NK-92 treated with Interleukin-12 subunit alpha and Interleukin-12 subunit beta, amount 100 ng/mL, for 24 hours (cell line): ENCODE data around the gene MIF.
"Not testable (repeated sequence)": the region's sequence is repeated elsewhere in the genome, so short reads cannot be mapped to it uniquely, and the experiment has no call there.

Experiments used
- DNase-seq: peaks from one replicate; lab custom pipeline; 2025; lab: John Stamatoyannopoulos, UW

Gene MIF

DNA sequence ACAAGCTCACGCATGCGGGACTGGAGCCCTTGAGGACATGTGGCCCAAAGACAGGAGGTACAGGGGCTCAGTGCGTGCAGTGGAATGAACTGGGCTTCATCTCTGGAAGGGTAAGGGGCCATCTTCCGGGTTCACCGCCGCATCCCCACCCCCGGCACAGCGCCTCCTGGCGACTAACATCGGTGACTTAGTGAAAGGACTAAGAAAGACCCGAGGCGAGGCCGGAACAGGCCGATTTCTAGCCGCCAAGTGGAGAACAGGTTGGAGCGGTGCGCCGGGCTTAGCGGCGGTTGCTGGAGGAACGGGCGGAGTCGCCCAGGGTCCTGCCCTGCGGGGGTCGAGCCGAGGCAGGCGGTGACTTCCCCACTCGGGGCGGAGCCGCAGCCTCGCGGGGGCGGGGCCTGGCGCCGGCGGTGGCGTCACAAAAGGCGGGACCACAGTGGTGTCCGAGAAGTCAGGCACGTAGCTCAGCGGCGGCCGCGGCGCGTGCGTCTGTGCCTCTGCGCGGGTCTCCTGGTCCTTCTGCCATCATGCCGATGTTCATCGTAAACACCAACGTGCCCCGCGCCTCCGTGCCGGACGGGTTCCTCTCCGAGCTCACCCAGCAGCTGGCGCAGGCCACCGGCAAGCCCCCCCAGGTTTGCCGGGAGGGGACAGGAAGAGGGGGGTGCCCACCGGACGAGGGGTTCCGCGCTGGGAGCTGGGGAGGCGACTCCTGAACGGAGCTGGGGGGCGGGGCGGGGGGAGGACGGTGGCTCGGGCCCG is at the start of gene MIF:
Gene MIF (plus strand): TSS at position 439 of the 765 bp plus-strand sequence. CDS start 92 bp downstream, at position 531.
- peak; percentile 90 for DNase-seq

DNA sequence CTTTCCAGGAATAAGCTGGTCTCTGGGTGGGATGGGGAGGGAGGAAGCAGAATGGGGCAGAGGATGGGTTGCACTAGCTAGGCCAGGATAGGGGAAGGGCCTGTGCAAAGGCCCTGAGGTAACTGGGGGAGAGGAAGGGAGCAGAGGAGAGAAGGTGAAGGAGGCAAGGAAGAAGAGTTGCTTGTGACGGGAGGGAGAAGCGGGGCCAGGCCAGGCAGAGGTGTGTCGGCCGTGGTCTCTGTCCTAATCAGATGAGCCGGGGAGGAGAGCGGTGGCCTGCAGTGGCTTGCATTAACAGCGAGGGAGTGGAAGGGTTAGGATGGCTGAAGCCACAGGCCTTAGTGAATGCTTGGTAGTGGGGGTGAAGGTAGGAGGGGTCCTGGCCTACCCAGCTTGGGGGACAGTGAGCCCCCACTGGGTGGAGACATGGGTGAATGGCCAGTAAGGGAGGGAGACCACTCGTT is 49.4 kb upstream of the MIF start:
- DNase-seq = no peak

DNA sequence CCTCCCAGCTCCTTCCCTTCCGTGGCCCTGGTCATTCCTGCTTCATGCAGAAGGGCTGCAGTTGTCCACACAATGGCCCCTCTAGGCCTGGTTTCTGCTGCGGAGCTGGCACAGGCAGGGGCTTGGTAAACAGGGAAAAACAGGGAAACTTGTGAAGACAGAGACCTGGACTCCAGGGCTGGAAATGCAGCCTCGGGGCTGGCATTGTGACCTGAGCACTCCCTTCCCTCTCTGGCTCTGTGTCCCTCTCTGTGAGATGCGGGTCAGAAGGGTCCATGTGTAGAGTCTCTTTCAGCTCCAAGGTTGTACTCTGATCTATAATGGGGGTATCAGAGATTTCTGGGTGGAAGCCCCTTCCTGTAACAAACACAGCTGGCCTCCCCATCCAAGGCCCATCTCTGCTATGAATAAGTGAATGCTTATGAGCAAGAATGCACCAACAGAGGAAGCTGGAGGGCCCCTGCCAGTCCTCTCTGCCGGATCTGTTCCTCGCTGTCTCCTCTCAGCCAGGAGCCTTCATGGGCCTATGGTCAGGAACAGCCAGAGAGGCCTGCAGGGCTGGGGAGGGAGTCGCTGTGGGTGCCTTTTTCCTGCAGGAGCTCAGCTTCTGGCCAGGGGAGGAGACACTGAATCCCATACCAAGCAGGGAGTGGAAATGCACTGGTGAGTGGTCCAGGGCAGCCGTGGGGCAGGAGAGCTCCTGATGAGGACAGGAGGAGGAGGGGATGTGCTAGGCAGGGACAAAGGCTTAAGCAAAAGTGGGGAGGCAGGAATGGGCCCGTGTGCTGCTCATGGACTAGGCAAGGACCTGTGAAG is 48.7 kb upstream of the MIF start:
- no peak for DNase-seq

DNA sequence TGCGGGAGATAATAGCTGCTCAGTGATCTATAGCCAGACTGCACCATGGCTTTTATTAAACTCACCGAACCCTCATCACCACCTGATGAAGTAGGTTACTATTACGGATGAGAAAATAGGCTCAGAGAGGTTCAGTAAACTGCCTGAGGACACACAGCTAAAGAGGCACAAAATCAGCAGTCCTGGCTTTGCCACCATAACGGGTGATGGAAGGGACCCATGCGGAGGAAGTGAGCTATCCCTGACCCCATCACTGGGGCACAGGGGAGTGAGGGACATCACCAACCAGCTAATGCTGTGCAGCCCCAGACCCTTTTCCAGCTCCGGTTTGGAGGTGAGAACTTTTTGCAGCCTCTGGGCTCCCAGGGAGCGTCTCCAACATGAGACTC is 48.1 kb upstream of the MIF start:
- no peak for DNase-seq

DNA sequence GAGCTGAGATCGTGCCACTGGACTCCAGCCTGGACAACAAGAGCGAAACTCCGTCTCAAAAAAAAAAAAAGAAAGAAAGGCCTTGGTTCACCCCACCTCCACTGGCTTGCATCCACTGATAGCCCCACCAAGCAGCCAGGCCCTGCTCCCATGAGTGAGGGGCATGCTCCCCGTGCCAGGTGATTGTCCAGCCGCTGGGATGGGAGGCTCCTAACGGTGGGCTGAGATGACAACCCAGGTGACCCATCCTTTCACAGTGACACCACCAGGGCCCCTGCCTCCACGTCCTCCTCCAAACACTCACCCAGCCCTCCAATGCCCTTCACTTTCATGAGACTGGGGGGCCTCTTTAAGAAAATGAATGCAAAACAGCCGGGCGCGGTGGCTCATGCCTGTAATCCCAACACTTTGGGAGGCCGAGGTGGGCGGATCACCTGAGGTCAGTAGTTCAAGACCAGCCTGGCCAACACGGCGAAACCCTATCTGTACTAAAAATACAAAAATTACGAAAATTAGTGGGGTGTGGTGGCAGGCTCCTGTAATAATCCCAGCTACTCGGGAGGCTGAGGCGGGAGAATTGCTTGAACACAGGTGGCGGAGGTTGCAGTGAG is 46.8 kb upstream of the MIF start:
- no peak for DNase-seq

DNA sequence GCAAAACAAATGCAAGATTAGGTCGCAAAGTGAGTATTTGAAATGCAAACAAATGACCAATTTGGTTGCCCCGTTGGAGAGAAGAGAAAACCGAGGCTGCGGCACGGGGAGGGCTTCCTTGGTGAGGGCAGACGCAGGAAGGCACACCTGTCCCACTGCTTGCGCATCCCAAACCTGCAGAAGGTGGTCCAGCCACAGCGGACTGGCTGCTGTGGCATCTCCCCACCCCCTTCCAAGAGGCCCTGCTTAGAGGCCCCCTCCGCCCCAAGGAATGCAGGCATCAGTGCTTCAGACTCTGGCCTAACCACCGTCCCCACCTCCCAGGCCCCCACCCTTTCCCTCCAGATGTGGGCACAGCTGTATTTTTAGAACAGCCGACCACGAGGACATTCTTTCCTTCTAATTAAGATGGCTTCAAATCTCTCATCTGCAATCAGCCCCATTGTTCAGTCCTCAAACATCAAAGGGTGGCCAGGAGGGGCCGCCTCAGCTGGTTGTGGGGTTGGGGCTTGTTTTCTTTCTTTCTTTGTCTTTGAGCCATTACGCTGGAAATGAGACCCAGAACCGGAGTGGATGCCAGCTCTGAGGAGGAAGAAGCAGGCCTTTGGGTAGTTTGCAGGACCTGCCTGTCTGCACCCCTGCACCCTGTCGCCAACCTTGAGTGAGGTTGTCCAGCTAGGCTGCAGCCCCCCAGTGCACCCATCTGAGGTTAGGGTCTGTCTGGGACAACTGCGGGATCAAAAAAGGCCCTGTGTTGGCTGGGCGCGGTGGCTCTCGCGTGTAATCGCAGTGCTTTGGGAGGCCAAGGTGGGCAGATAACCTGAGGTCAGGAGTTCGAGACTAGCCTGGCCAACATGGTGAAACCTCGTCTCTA is 46.0 kb upstream of the MIF start:
- no peak for DNase-seq

DNA sequence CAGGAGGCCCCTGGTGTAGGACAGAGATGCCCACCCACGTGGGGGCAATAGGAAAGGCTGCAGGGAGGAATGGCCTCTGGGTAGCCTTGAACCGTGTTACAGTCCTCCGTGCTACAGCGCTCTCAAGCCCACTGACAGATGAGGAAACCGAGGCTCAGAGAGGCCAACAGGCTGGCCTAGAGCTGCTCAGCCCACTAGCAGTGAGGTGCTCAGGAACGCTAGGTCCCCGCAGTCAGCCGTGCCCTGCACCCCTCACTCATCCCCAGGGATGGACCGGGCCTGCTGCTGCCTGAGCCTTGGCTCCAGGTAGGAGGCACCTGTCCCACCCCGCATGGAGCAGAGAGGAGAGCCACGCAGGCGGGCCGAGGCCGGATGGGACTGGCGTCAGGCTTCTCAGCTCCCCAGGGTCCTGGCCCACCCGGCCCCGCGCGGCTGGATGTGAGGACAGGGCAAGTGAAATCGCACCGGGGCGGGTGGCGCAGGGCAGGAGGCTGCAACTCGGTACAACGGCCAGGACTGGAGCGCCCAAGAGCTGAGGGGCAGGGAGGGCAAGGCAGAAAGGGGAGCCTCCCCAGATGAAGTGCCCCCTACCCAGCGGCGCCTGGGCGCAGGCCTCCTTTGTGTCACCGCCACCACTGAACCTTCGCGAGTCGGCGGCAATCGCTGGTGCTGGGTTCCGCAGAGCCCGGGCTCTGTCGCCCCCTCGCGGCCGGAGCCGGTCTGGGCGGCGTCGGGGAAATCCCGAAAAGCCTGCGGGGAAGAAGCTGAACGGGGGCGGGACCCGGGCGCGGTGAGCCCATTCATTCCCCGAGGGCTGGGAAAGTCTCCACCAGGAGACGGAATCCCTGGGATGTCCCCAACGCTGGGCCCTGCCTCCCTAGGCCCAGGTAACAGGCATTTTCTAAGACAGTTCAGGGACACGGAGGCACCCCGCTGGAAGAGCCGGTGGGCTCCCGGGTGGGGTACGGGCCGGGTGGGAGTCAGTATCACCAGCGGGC is 44.9 kb upstream of the MIF start:
- peak; percentile 56 for DNase-seq

DNA sequence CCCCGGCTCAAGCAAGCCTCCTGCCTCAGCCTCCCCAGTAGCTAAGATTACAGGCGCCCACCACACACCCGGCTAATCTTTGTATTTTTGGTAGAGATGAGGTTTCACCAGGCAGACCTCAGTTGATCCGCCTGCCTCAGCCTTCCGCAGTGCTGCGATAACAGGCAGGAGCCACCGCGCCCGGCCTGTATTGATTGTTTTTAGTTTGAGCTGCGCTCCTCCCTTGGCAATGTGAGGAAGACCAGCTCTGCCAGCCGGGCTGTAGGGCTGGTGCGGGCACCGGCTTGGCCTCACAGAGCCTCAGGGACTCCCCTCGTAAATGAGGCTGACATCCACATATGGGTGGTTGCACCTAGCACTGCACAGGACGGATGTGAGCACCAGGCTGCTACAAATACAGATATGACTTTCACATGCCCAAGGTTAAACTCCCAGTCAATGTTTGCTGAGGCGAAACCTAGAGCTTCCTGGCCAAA is 44.0 kb upstream of the MIF start:
- DNase-seq = no peak

DNA sequence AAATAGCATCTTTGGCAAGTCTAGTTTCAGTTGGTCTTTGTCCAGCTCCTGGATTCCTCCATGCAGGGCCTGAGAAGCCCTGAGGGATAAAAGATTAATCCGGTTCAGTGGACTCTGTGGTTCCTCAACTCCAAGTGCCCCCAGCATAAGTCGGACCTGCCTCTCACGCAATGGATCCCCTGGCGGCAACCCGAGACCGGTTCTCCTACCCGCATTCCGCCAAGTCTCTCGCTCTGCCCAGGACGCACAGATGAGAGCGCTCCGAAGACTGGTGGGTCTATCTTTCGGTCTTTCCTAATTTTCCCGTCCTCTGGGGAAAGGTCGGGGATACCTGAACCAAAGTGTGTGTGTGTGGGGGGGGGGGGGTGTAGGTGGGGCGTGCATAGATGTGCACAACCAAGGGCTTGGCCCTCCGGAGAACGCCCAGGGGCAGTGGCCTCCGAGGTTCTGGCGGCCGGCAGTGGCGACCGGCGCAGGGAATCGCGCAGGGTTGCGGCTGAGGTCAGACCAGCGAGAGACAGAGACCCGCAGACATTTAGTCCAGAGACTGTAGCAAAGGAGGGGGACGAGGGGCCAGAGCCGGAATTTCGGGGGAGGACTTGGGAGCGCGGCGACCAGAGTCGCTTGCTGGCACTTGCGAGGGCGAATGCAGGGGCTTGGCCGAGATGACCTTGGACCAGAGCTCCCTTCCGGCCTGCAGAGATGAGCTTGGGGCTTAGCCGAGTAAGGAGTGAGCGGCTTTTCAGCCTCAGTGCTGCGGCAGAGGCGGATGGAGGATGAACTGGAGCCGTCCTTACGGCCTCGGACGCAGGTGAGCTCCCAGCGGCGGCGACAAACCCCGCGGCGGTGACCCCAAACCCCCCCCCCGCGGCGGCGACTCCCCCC is 37.2 kb upstream of the MIF start:
- DNase-seq = no peak

DNA sequence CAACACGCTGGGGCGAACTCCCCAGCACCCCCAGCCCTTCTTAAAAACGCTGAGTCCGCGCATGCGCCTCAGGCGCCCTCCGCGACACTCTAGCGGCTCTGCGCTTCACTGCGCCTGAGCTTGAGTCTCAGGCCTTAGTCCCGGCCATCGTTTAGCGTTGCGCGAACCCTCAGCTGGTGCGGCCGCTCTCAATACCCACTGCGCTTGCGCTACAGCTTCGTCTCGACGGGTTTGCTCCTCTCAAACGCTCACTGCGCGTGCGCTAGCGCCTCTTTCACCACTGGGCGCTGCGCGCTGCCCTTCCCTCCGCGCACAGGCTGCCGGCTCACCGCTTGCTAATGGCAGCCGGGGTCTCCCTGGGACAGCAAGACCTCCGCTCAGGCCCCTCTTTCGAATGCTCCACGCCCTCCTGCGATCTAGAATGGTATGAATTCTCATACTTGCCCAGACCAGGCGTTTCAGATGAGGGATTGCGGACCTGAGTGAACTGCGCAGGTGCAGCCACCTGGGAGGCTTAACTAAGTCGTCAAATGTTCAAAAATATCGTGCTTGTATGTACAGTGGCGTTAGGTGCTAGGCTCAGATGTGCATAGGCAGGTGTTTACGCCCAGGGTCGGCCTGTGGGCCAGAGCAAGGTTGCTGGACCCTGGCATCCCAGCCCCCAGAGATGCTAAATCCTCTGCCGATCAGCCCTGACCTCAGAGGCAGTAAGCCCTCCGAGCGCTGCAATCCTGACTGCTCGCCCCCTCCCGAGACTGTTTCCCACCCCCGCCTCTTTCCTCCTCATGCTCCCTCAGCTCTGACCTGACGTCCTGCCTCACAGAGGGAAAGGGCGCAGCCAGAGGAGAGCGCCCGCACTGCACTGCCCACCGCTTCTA is 36.3 kb upstream of the MIF start, which contains the start of gene SLC2A11:
Gene SLC2A11 (plus strand): TSS at position 270 of the 878 bp plus-strand sequence. CDS start 125 bp downstream, at position 395.
- DNase-seq = peak; percentile 91

DNA sequence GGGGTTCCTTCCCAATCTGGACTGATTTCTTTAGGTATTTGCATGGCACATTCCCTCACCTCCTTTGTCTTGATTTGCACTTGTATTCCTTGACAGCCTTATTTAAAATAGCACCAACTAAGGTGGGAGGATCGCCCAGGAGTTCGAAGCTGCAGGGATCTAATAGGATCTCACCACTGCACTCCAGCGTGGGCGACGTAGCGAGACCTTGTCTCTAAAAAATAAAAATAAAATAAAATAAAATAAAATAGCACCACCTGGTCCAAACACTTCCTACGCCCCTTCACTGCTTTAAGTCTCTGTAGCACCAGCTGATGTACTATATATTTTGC is 35.7 kb upstream of the MIF start:
- no peak for DNase-seq

DNA sequence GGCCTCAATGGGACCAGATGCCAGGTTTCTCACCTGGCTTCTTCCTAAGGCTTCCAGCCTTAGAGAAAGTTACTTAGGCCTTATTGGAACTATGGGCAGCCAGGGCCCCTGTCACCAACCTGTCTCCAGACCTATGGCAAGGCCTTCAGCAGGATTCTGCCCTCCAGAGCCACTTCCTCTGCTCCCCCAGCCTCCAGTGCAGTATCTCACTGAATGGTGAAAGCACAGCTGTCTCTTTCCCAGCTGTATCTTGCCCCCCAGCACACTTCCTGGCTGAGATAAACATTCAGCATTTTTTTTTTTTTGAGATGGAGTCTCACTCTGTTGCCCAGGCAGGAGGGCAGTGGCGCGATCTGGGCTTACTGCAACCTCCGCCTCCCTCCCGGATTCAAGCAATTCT is 35.0 kb upstream of the MIF start:
- DNase-seq = no peak

DNA sequence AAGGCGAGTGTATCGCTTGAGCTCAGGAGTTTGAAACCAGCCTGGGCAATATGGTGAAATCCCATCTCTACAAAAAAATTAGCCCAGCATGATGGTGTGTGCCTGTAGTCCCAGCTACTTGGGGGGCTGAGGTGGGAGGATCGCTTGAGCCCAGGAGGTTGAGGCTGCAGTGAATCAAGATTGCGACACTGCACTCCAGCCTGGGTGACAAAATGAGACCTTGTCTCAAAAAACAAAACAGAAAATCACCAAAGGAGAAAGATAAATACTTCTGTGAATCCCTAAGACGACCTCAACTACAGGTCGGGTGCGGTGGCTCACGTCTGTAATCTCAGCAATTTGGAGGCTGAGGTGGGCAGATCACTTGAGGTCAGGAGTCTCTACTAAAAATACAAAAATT is 34.0 kb upstream of the MIF start:
- DNase-seq = not testable (repeated sequence)

DNA sequence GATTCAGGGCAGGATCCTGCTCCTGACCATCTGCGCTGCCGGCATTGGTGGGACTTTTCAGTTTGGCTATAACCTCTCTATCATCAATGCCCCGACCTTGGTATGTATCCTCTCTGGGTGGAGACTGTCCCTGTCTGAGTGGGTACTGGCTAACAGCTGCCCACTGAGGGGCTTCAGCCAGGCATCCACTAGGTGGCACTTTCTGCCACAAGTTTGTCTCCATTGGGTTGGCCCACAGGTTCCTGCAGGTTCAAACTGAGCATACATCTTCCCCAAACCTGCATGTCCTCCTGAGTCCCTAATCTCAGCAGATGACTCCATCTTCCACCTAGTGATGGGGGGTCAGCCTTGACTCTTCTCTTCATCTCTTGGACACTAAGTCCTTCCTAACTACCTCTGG is 32.1 kb upstream of the MIF start:
- peak; percentile 21 for DNase-seq

DNA sequence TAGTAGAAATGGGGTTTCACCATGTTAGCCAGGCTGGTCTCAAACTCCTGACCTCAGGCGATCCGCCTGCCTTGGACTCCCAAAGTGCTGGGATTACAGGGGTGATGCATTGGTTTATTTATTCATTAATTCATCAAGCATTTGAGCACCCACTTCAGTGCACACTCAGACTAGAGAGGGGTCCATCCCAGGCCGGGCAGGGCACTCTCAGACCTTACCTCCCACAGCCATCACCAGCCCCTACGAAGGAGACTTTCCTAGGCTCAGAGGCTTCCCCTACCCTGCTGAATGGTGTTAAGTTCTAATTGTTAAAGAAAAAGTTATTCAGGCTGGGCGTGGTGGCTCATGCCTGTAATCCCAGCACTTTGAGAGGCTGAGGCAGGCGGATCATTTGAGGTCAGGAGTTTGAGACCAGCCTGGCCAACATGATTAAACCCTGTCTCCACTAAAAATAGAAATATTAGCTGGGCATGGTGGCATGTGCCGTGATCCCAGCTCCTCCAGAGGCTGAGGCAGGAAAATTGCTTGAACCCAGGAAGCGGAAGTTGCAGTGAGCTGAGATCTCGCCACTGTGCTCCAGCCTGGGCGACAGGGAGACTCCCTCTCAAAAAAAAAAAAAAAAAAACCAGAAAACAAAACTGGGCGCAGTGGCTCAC is 29.6 kb upstream of the MIF start:
- not testable (repeated sequence) for DNase-seq

DNA sequence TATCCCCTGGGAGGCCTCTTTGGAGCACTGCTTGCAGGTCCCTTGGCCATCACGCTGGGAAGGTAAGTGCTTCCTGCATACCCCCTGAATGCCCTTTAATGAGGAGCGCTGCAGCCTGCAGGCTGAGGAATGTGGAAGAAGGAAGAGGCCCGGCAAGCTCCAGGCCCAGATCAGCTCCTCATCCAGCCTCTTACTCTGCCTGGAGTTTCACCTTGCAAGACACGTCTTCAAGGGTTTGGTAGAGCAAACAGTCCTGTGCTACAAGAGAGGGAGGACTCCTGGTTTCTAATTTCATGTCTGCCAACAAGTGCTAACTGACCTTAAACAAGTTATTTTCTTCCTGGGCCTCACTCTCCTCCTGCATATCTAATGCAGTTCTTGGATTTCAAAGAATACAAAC is 25.6 kb upstream of the MIF start:
- DNase-seq = no peak

DNA sequence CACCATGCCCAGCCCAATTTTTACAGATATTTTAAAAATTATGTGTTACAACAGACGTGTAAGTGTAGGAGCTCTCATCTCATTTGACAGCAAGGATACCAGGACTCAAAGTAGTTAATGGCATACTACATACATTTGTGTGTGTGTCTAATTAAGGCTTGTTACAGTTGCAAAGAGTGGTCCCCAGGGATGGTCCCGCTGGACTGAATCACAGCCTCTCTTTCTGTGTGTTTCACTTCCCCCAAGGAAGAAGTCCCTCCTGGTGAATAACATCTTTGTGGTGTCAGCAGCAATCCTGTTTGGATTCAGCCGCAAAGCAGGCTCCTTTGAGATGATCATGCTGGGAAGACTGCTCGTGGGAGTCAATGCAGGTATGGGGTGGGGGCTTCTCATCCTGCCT is 19.3 kb upstream of the MIF start:
- DNase-seq = no peak

DNA sequence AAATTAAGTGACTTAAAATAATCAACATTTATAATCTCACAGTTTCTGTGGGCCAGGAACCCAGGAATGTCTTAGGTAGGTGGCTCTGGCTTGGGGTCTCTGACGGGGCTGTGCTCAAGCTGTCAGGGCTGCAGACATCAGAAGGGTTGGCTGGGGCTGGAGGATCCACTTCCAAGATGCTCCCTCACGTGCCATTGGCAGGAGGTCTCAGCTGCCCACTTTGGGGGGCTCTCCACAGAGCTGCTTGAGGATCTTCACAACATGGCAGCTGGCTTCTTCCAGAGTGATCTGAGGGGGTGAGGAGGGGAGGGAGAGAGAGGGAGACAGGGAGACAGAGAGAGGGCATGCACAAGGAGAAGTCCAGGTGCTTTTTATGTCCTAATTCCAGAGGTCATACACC is 18.4 kb upstream of the MIF start:
- no peak for DNase-seq
